ENCODE results near the gene IDI1. TPM values are rescaled to one million over a fixed set of nuclear protein-coding genes. Genes with fewer than 3 reads are reported as not detected.

Gene IDI1
- total RNA-seq, 4 donors from 2014 or later, result 39.0 to 67.2 (median 41.5) TPM

- H3K36me3 ChIP-seq, result no peaks in the 10 kb centered on the region
- intact Hi-C loops (cut with DNase I), result no loop called here
- peaks cover 15% of the 10 kb centered on the region in 2 donors for H3K4me1 ChIP-seq
- peak in 1 of 2 donors; percentile 19 for DNase-seq
- no peaks in the 10 kb centered on the region for H3K9me3 ChIP-seq
- H3K4me3 ChIP-seq (replicated peaks in 1 of 3), result peak overlapping the region in 2 of 3 donors; percentile 66 to 70
- TF ChIP-seq CTCF (IDR thresholded peaks at IDR 0.05) (no peak), POLR2A (IDR thresholded peaks at IDR 0.05) (no peak)
- H3K27me3 ChIP-seq, result no peaks in the 10 kb centered on the region
- 1 to 2% methylated on average over 16 to 28 of the region's 34 CpGs for WGBS, 2 donors
- peak overlapping the region; percentile 94 to 98 (median 97) for H3K27ac ChIP-seq
Observed at GRCh38 chr10:1049425-1049958, 573 bp upstream of the IDI1 start.

GRCh38 chr10:1048349-1048731 is 579 bp downstream of the IDI1 start:
- TF ChIP-seq CTCF (IDR thresholded peaks at IDR 0.05) (no peak), POLR2A (IDR thresholded peaks at IDR 0.05) (no peak)
- H3K9me3 ChIP-seq, result no peaks in the 10 kb centered on the region
- peak overlapping the region; percentile 94 to 98 (median 97) for H3K27ac ChIP-seq
- H3K36me3 ChIP-seq, result no peaks in the 10 kb centered on the region
- 0 to 2% methylated on average over 13 to 24 of the region's 37 CpGs for WGBS, 2 donors
- no peaks in the 10 kb centered on the region for H3K27me3 ChIP-seq
- peak; percentile 42 to 44 for DNase-seq
- intact Hi-C loops (cut with DNase I), result no loop called here
- peaks cover 13 to 15% of the 10 kb centered on the region in 2 donors for H3K4me1 ChIP-seq
- H3K4me3 ChIP-seq (replicated peaks in 1 of 3), result peak overlapping the region; percentile 42 to 66 (median 54)

GRCh38 chr10:1047937-1048336 is 982 bp downstream of the IDI1 start:
- peaks cover 13 to 15% of the 10 kb centered on the region in 2 donors for H3K4me1 ChIP-seq
- H3K9me3 ChIP-seq, result no peaks in the 10 kb centered on the region
- peaks cover 0 to 1% of the 10 kb centered on the region in 2 donors for H3K36me3 ChIP-seq
- peak overlapping the region in 2 of 3 donors; percentile 94 to 97 for H3K27ac ChIP-seq
- intact Hi-C loops (cut with DNase I), result no loop called here
- DNase-seq, result peak in 1 of 2 donors; percentile 14
- H3K4me3 ChIP-seq (replicated peaks in 1 of 3), result peak overlapping the region; percentile 42 to 66 (median 54)
- no peaks in the 10 kb centered on the region for H3K27me3 ChIP-seq
- WGBS, 2 donors, result 12 to 17% methylated on average over 15 of the region's 15 CpGs
- TF ChIP-seq CTCF (IDR thresholded peaks at IDR 0.05) (no peak), POLR2A (IDR thresholded peaks at IDR 0.05) (no peak)

GRCh38 chr10:1045415-1045814 is 3.5 kb downstream of the IDI1 start:
- WGBS, 2 donors, result 84 to 95% methylated on average over 6 of the region's 6 CpGs
- intact Hi-C loops (cut with DNase I), result no loop called here
- H3K9me3 ChIP-seq, result no peaks in the 10 kb centered on the region

More at GRCh38 chr10:1045415-1045814, 3.5 kb downstream of the IDI1 start:
- Histone ChIP-seq H3K27ac (no peak overlapping the region), H3K36me3 (peaks cover 5 to 10% of the 10 kb centered on the region in 2 donors), H3K4me1 (peaks cover 10 to 14% of the 10 kb centered on the region in 2 donors), H3K4me3 (replicated peaks in 1 of 3) (no peak overlapping the region), H3K27me3 (no peaks in the 10 kb centered on the region)
- TF ChIP-seq POLR2A (IDR thresholded peaks at IDR 0.05) (no peak), CTCF (IDR thresholded peaks at IDR 0.05) (no peak)
- no peak for DNase-seq
